A673 (cell line): ENCODE results near the gene FRMD3. TPM values are rescaled to one million over a fixed set of nuclear protein-coding genes. Genes with fewer than 3 reads are reported as not detected.

Experiments
- BruUV-seq: library from RNA; stranded (reverse); fragments of 400-500 nt; replicated peaks from 2 replicates; lab custom pipeline; 2021; lab: Mats Ljungman, UMichigan
- CTCF ChIA-PET: fragments of 300-600 bp; sonication (Branson Sonifier 250); formaldehyde crosslinking; loops from one replicate; lab custom pipeline; 2022; ENCODE audit warnings: antibody characterized with exemption; lab: Charles Lee
- POLR2A ChIA-PET: fragments of 300-600 bp; sonication (Branson Sonifier 250); formaldehyde crosslinking; loops from one replicate; lab custom pipeline; 2022; ENCODE audit warnings: antibody characterized with exemption; ENCODE audit not compliant: low non-redundant PET; lab: Charles Lee
- DNase-seq: peaks from one replicate; pipeline ENCODE4 v3.0.0-alpha.2; 2015; ENCODE audit warnings: low spot score
- H3K27ac ChIP-seq: fragments of 200-600 bp; sonication (generic); 2 replicates; pipeline ENCODE4 v1.5.1; 2016; ENCODE audit warnings: mixed run types, low read depth, mild to moderate bottlenecking, mixed read lengths, antibody characterized with exemption, low read length; ENCODE audit not compliant: poor library complexity, severe bottlenecking
- H3K27me3 ChIP-seq: fragments of 200-600 bp; sonication (generic); replicated peaks from 2 replicates; pipeline ENCODE4 v1.6.1; 2017; ENCODE audit warnings: mixed run types, low read depth, mild to moderate bottlenecking, mixed read lengths, antibody characterized with exemption, low read length; ENCODE audit not compliant: insufficient read depth, poor library complexity
- H3K36me3 ChIP-seq: fragments of 200-600 bp; sonication (generic); 2 replicates; pipeline ENCODE4 v1.6.1; 2016; ENCODE audit warnings: mixed run types, mild to moderate bottlenecking, mixed read lengths, antibody characterized with exemption, low read length; ENCODE audit not compliant: insufficient read depth, poor library complexity, severe bottlenecking
- H3K4me1 ChIP-seq: fragments of 200-600 bp; sonication (generic); 2 replicates; pipeline ENCODE4 v1.6.1; 2017; ENCODE audit warnings: mixed run types, mild to moderate bottlenecking, mixed read lengths, antibody characterized with exemption, low read length; ENCODE audit not compliant: insufficient read depth, poor library complexity, severe bottlenecking
- H3K4me3 ChIP-seq: fragments of 200-600 bp; sonication (generic); 2 replicates; pipeline ENCODE4 v1.5.1; 2016; ENCODE audit warnings: low read depth, mixed run types, mild to moderate bottlenecking, mixed read lengths, low read length; ENCODE audit not compliant: poor library complexity, severe bottlenecking
- H3K9me3 ChIP-seq: fragments of 200-600 bp; sonication (generic); 2 replicates; pipeline ENCODE4 v1.6.1; 2016; ENCODE audit warnings: mixed run types, low read depth, mild to moderate bottlenecking, mixed read lengths, antibody characterized with exemption, low read length; ENCODE audit not compliant: poor library complexity, severe bottlenecking
- CTCF ChIP-seq: fragments of 300-800, 200-600 bp; sonication (generic); conservative IDR thresholded peaks from 2 replicates; pipeline ENCODE4 v1.5.1; 2017; ENCODE audit warnings: low read depth, mild to moderate bottlenecking, antibody characterized with exemption, low read length, moderate library complexity, mixed read lengths
- EZH2 ChIP-seq: fragments of 200-600 bp; sonication (generic); IDR thresholded peaks from 2 replicates; pipeline ENCODE4 v1.6.1; 2017; ENCODE audit warnings: borderline replicate concordance, low read depth, mild to moderate bottlenecking, mixed read lengths, antibody characterized with exemption, low read length; ENCODE audit not compliant: poor library complexity, severe bottlenecking
- intact Hi-C: fragments of 100-400 bp; cut with micrococcal nuclease; formaldehyde crosslinking; loops from one replicate; pipeline ENCODE4 v1.10.0; 2022; ENCODE audit not compliant: unreplicated experiment
- total RNA-seq: library from RNA; stranded (reverse); gene quantifications from 2 replicates; pipeline ENCODE4 v1.2.3, GENCODE V29; 2021

The FRMD3 gene
- total RNA-seq, 1 experiment from 2014 or later: 1.0 TPM

- H3K27ac ChIP-seq: no peak overlapping the region
- H3K4me3 ChIP-seq: no peak overlapping the region
- POLR2A ChIA-PET: no interaction called here
- CTCF ChIA-PET: no interaction called here
- no TSS peak for BruUV-seq
- peaks cover 13% of the 10 kb centered on the region for H3K9me3 ChIP-seq
- peaks cover 1% of the 10 kb centered on the region for H3K27me3 ChIP-seq
- no peaks in the 10 kb centered on the region for H3K36me3 ChIP-seq
- intact Hi-C loops: no loop called here
- DNase-seq: no peak
- TF ChIP-seq CTCF: no peak
- TF ChIP-seq EZH2: no peak
- no peaks in the 10 kb centered on the region for H3K4me1 ChIP-seq
Observed at GRCh38 chr9:83582029-83582428, 43.8 kb upstream of the FRMD3 start.

- no peak overlapping the region for H3K4me3 ChIP-seq
- H3K9me3 ChIP-seq: peaks cover 12% of the 10 kb centered on the region
- H3K27me3 ChIP-seq: peaks cover 5% of the 10 kb centered on the region
- ChIA-PET CTCF (no interaction called here), POLR2A (no interaction called here)
- DNase-seq: no peak
- intact Hi-C loops: no loop called here
- BruUV-seq: no TSS peak
- H3K4me1 ChIP-seq: no peaks in the 10 kb centered on the region
- H3K36me3 ChIP-seq: no peaks in the 10 kb centered on the region
- TF ChIP-seq EZH2 (no peak), CTCF (no peak)
- H3K27ac ChIP-seq: no peak overlapping the region
Observed at GRCh38 chr9:83574482-83574881, 36.3 kb upstream of the FRMD3 start.

GRCh38 chr9:83572524-83572923, 34.3 kb upstream of the FRMD3 start:
- no peaks in the 10 kb centered on the region for H3K36me3 ChIP-seq
- H3K9me3 ChIP-seq: no peaks in the 10 kb centered on the region
- H3K27me3 ChIP-seq: peaks cover 5% of the 10 kb centered on the region
- TF ChIP-seq CTCF: no peak
- TF ChIP-seq EZH2: no peak
- no peak for DNase-seq
- H3K4me3 ChIP-seq: no peak overlapping the region
- ChIA-PET CTCF (no interaction called here), POLR2A (no interaction called here)
- H3K27ac ChIP-seq: no peak overlapping the region
- H3K4me1 ChIP-seq: no peaks in the 10 kb centered on the region
- intact Hi-C loops: no loop called here
- BruUV-seq: no TSS peak
